HEK293 (cell line): ENCODE results near the gene FAM229A.

Experiments used
- KLF10 ChIP-seq: fragments of 450-650 bp; IDR thresholded peaks from 2 replicates; pipeline ENCODE4 v1.5.1; 2018; ENCODE audit warnings: missing biosample characterization, mild to moderate bottlenecking, missing genetic modification characterization
- MZF1 ChIP-seq: fragments of 450-650 bp; formaldehyde crosslinking; IDR thresholded peaks from 2 replicates; pipeline ENCODE4 v1.5.1; 2017; ENCODE audit warnings: missing biosample characterization, missing genetic modification characterization, borderline replicate concordance
- PRDM4 ChIP-seq: fragments of 450-650 bp; formaldehyde crosslinking; IDR thresholded peaks from 2 replicates; pipeline ENCODE4 v1.5.1; 2017; ENCODE audit warnings: missing biosample characterization, missing genetic modification characterization
- REST ChIP-seq: fragments of 450-650 bp; formaldehyde crosslinking; IDR thresholded peaks from 2 replicates; pipeline ENCODE4 v1.5.1; 2016; ENCODE audit warnings: missing biosample characterization, missing genetic modification characterization
- YY1 ChIP-seq: fragments of 450-650 bp; formaldehyde crosslinking; IDR thresholded peaks from 2 replicates; pipeline ENCODE4 v1.5.1; 2018; ENCODE audit warnings: missing biosample characterization, missing genetic modification characterization
- ZNF10 ChIP-seq: fragments of 450-650 bp; formaldehyde crosslinking; IDR thresholded peaks from 2 replicates; pipeline ENCODE4 v1.5.1; 2017; ENCODE audit warnings: missing biosample characterization, missing genetic modification characterization
- ZNF140 ChIP-seq: fragments of 450-650 bp; formaldehyde crosslinking; IDR thresholded peaks from 2 replicates; pipeline ENCODE4 v1.5.1; 2016; ENCODE audit warnings: missing biosample characterization, missing genetic modification characterization
- ZNF23 ChIP-seq: fragments of 450-650 bp; formaldehyde crosslinking; IDR thresholded peaks from 2 replicates; pipeline ENCODE4 v1.5.1; 2016; ENCODE audit warnings: missing biosample characterization, missing genetic modification characterization, borderline replicate concordance
- ZNF416 ChIP-seq: fragments of 450-650 bp; formaldehyde crosslinking; IDR thresholded peaks from 2 replicates; pipeline ENCODE4 v1.5.1; 2016; ENCODE audit warnings: missing biosample characterization, missing genetic modification characterization
- ZNF488 ChIP-seq: fragments of 450-650 bp; formaldehyde crosslinking; IDR thresholded peaks from 2 replicates; pipeline ENCODE4 v1.5.1; 2016; ENCODE audit warnings: missing biosample characterization, missing genetic modification characterization
- ZNF529 ChIP-seq: fragments of 450-650 bp; formaldehyde crosslinking; IDR thresholded peaks from 2 replicates; pipeline ENCODE4 v1.5.1; 2017; ENCODE audit warnings: missing genetic modification characterization, missing biosample characterization; ENCODE audit not compliant: insufficient replicate concordance
- TF ChIP-seq, protein P1 (sequence below): fragments of 450-650 bp; formaldehyde crosslinking; IDR thresholded peaks from 2 replicates; pipeline ENCODE4 v1.5.1; 2016; ENCODE audit warnings: missing biosample characterization, missing genetic modification characterization

- no peak for TF ChIP-seq ZNF416 (tag by site-specific recombination)
- no peak for TF ChIP-seq REST (tag by site-specific recombination)
- TF ChIP-seq PRDM4 = no peak
- TF ChIP-seq, protein P1, sequence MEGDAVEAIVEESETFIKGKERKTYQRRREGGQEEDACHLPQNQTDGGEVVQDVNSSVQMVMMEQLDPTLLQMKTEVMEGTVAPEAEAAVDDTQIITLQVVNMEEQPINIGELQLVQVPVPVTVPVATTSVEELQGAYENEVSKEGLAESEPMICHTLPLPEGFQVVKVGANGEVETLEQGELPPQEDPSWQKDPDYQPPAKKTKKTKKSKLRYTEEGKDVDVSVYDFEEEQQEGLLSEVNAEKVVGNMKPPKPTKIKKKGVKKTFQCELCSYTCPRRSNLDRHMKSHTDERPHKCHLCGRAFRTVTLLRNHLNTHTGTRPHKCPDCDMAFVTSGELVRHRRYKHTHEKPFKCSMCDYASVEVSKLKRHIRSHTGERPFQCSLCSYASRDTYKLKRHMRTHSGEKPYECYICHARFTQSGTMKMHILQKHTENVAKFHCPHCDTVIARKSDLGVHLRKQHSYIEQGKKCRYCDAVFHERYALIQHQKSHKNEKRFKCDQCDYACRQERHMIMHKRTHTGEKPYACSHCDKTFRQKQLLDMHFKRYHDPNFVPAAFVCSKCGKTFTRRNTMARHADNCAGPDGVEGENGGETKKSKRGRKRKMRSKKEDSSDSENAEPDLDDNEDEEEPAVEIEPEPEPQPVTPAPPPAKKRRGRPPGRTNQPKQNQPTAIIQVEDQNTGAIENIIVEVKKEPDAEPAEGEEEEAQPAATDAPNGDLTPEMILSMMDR = no peak
- TF ChIP-seq KLF10 (tag by site-specific recombination) = no peak
- no peak for TF ChIP-seq ZNF140
- TF ChIP-seq ZNF488 (tag by site-specific recombination) = no peak
- TF ChIP-seq ZNF10 (tag by site-specific recombination) = no peak
- TF ChIP-seq ZNF23 (tag by site-specific recombination) = no peak
- no peak for TF ChIP-seq MZF1
- no peak for TF ChIP-seq YY1
- TF ChIP-seq ZNF529 (tag by site-specific recombination) = no peak
Observed at GRCh38 chr1:32334274-32334861, 27.9 kb downstream of the FAM229A start.
